HEK293T (cell line): Measurements from ENCODE around the gene CAMK1G.

Experiments used
- ELF4 ChIP-seq: fragments of 450-650 bp; IDR thresholded peaks from 2 replicates; pipeline ENCODE4 v1.6.1; 2017; ENCODE audit warnings: antibody characterized with exemption
- FOXA1 ChIP-seq: fragments of 450-650 bp; IDR thresholded peaks from 2 replicates; pipeline ENCODE4 v1.6.1; 2016; ENCODE audit warnings: mild to moderate bottlenecking
- HDGF ChIP-seq: fragments of 450-650 bp; IDR thresholded peaks from 2 replicates; pipeline ENCODE4 v1.6.1; 2017; ENCODE audit warnings: antibody characterized with exemption, borderline replicate concordance
- SP1 ChIP-seq: fragments of 450-650 bp; IDR thresholded peaks from 2 replicates; pipeline ENCODE4 v1.6.1; 2017

GRCh38 chr1:209585672-209586071 lies 2.2 kb downstream of the CAMK1G start:
- TF ChIP-seq HDGF (no peak), SP1 (no peak), FOXA1 (no peak), ELF4 (no peak)
